Activated CD8-positive, alpha-beta memory T cell treated with anti-CD3 and anti-CD28 coated beads for 24 hours (primary cell): ENCODE measurements around the gene PIAS1.
"Not testable (repeated sequence)": the region's sequence is repeated elsewhere in the genome, so short reads cannot be mapped to it uniquely, and the experiment has no call there.

Experiments used
- DNase-seq: peaks from one replicate; pipeline ENCODE4 v3.0.0-alpha.2; 2020

Gene PIAS1

GRCh38 chr15:68053701-68054627 lies at the start of gene PIAS1:
Gene PIAS1, plus strand, starts transcription at chr15:68054315. Its CDS starts 12 bp downstream, at chr15:68054327.
- peak; percentile 96 for DNase-seq

DNA sequence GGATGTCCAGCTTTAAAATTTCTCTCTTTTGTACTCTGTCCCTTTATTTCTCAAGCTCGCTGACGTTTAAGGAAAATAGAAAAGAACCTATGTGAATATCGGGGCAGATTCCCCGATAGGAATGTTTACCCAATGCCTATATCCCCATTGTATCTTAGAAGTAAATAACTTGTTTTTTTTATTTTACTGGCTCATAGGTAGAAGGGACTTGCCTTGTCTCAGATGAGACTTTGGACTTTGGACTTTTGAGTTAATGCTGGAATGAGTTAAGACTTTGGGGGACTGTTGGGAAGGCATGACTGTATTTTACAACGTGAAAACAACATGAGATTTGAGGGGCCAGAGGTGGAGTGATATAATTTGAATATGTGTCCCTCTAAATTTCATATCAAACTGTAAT lies 46.5 kb upstream of the PIAS1 start:
- DNase-seq: not testable (repeated sequence)

DNA sequence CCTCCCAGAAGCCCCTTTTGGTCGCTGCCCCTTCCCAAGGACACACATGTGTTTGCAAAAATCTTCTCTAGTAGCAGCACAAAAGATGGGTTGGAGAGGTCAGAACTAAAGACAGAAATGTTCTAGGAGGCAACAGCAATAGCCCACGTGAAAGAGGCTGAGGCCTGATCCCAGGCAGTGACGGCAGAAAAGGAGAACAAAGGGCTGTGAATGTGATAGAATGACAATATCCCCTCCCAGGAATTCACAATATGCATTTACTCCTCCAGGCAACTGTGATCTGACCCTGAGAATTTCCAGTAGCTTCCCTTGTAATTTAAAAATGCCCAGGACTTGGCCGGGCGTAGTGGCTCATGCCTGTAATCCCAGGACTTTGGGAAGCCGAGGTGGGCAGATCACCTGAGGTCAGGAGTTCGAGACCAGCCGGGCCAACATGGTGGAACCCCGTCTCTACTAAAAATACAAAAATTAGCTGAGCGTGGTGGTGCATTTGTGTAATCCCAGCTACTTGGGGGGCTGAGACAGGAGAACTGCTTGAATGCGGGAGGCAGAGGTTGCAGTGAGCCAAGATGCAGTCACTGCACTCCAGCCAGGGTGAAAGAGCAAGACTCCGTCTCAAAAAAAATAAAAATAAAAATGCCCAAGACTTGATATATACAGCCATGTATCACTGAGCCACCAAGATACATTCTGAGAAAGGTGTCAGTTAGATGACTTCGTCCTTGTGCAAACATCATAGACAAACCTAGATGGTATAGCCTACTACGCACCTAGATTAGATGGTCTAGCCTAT lies 43.6 kb upstream of the PIAS1 start:
- DNase-seq: no peak

- no peak for DNase-seq
Observed at GRCh38 chr15:68012911-68013310, 41.2 kb upstream of the PIAS1 start.

GRCh38 chr15:68014219-68014618 lies 39.9 kb upstream of the PIAS1 start:
- no peak for DNase-seq

DNA sequence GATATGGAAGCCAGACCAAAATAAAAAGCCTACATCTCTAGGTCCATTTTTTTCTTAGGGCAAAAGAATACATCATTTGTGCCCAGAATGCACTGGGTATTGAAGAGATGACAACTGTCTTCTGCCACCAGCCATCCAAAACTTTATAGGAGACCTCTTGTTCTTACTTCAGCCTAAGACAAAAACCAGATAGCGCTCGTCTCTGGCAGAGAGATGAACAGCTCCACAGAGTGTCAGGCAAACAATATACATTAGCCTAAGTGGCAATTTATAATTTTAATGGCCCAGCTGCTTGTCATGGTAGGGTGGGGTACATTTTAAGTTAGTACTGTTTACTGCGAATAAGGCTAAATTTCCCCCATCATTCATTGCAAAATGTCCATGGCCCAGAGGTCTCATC lies 38.9 kb upstream of the PIAS1 start:
- DNase-seq: no peak

DNA sequence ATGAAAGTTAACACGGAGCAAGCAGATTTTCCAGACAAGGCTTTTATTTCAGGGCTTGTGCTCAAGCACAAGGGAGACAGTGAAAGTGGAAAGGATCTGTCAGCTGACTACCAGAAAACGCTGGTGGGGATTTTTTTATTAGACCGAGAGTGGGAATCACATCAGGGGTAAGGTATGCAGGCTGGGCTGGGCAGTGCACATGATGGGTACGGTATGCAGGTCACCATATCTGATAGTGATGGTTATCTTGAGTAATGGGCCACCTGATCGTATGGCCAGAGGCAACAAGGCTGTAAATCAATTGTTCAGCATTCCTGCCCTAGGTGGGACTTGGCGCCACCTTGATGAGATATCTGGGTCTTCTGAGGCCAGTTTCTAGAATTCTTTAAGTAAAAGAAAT lies 36.9 kb upstream of the PIAS1 start:
- no peak for DNase-seq

- DNase-seq: no peak
Observed at GRCh38 chr15:68018797-68019444, 35.2 kb upstream of the PIAS1 start.

GRCh38 chr15:68019814-68020525 lies 34.1 kb upstream of the PIAS1 start:
- no peak for DNase-seq

DNA sequence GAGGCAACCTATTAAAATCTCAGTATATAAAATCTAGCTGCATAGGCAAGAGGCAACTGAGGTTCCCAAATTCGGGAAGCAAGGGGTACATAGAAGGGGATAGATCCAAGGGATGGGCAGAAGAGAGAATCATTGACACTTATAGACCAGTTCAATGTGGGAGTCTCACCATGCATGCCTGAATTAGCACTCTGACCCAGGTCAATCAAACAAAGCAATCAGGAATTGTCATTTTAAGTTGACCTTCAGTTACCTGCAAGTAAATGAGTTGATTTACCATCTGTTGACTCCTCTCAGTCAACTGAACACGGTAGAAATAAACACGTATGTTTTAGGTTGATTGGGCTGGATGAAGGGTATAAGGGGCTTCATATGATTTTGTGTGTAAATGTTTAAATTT lies 33.4 kb upstream of the PIAS1 start:
- DNase-seq: no peak

DNA sequence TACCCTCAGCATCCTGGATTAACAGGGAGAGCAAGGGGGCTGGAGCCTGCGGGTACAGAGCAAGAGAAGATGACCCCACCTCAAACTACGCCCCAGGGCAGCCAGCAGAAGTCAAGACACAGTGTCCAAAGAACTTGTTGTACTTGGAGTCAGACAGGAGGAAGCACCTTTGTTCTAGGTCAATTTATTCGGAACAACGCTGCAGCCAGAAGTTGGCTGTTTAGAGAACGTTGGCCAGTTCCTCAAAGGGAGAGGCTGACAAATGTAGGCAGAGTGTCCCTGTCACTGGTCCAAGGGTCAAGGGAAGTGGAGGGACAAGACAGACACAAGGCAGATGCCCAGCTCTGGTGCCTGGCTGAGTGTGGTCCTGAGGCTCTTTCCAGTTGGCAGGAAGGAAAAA lies 32.1 kb upstream of the PIAS1 start:
- DNase-seq: no peak

GRCh38 chr15:68023307-68024101 lies 30.6 kb upstream of the PIAS1 start:
- no peak for DNase-seq

- no peak for DNase-seq
Observed at GRCh38 chr15:68025835-68026424, 28.2 kb upstream of the PIAS1 start.

DNA sequence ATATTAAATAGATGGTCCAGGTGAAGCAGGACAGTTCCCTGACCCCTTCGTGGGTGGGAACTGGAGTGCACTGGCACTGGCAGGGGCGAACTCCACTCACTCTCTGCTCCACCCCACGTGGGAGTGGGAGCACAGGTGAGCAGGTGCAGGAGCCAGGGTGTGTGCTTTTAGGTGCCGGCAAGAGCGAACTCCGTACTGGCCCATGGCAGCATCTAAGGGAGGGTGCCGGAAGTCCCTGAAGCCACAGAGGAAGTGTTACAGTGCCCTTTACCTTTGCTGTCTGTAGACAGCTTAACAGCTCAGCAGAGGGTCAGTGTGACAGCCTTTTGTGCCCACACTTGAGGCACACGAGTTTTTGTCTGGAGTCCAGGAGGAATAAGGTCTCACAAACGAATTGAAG lies 26.7 kb upstream of the PIAS1 start:
- no peak for DNase-seq

DNA sequence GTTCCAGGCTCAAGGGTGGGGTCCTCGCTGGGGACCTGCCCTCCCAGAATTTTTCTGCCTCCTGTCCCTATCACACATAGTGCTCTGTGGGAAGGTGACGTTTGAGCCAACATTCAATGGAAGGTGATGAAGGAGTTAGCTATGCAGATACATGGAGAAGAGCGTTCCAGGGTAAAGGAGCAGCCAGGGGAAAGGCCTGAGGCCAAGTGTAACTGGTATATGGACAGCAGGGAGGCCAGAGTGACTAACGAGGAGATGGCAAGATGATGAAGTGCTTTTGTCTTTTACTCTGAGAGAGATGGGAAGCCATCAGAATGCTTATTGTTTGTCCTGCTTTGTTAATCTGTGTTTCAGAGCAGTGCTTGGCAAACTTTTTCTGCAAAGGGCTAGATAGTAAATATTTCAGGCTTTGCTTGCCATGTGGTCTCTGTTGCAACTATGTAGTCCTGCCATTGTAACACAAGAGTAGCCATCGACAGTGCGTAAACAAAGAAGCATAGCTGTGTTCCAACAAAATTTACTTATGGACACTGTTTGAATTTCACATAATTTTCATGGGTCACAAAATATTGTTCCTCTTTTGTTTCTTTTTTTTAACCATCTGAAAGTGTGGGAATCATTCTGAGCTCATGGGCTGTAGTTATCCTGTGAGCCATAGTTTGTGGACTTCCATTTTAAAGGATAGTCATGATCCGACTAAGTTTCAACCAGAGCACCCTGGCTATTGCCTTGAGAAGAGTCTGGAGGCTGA lies 25.8 kb upstream of the PIAS1 start:
- DNase-seq: no peak

GRCh38 chr15:68028888-68029207 lies 25.3 kb upstream of the PIAS1 start:
- no peak for DNase-seq

DNA sequence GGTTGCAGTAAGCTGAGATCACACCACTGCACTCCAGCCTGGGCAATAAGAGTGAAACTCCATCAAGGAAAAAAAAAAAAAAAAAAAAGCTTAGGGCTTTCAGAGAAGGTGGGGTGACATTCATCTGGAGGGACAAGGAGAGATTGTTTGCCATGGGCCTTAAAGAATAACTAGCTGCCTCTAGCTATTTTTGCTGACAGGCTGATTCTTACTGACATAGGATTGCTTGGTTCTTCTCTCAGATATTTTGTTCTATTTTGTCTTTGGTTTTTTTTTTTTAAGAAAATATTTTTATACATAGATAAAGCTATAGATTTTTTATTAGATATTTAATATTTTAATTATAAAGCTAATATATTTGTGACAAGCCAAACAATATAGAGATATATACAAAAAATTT lies 24.2 kb upstream of the PIAS1 start:
- no peak for DNase-seq

GRCh38 chr15:68031404-68031803 lies 22.7 kb upstream of the PIAS1 start:
- no peak for DNase-seq

GRCh38 chr15:68032672-68033071 lies 21.4 kb upstream of the PIAS1 start:
- DNase-seq: no peak

GRCh38 chr15:68034081-68034480 lies 20.0 kb upstream of the PIAS1 start:
- no peak for DNase-seq

DNA sequence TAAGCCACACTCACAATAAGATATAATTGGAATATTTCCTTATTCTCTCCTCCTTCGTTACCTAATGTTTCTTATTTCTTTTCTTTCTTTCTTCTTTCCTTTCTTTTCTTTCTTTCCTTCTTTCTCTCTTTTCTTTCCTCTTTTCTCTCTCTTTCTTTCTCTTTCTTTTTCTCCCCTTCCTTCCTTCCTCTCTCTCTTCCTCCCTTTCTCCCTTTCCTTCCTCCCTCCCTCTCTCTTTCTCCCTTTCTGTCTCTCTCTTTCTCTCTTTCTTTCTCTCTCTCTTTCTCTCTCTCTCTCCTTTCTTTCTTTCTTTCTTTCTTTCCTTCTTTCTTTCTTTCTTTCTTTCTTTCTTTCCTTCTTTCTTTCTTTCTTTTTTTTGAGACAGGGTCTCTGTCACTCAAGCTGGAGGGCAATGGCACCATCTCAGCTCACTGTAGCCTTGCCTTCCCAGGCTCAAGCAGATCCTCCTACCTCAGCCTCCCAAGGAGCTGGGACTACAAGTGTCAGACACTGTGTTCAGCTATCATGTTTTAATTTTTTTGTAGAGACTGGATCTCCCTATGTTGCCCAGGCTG lies 19.3 kb upstream of the PIAS1 start:
- DNase-seq: no peak
